ENCODE data around the gene WFDC5. TPM values are rescaled to one million over a fixed set of nuclear protein-coding genes. Genes with fewer than 3 reads are reported as not detected.

The WFDC5 gene
- total and polyA plus RNA-seq, 10 of the 15 experiments (the other 5 are each of a cell fraction or from before 2014, with no cell fraction given) = 0.20 to 0.26 (median 0.21) TPM; not detected in 7

- intact Hi-C loops (cut with micrococcal nuclease; ENCODE audit: unreplicated experiment) (no loop called here), in situ Hi-C loops (cut with MboI) (no loop called here)
- 48% methylated on average over 6 of the region's 6 CpGs for WGBS (ENCODE audit: insufficient coverage, insufficient replicate concordance, low lambda C conversion rate, missing lambda C conversion rate)
- CTCF ChIA-PET = interaction anchor here (1.3 to 2.1 kb wide), 2 partner anchors 57 to 189 kb away, joined by 5 to 6 read pairs; no protein-coding TSS in a partner anchor
- TF ChIP-seq SREBF2 (IDR thresholded peaks at IDR 0.05; ENCODE audit: low read length) (no peak), RBBP5 (conservative IDR thresholded peaks at IDR 0.05) (no peak), E2F4 (IDR thresholded peaks at IDR 0.05; ENCODE audit: low read depth, low read length) (no peak), FOXM1 (IDR thresholded peaks at IDR 0.05; ENCODE audit: low read depth, low read length) (no peak), NFIC (IDR thresholded peaks at IDR 0.05; ENCODE audit: low read depth, low read length) (no peak), YBX1 (IDR thresholded peaks at IDR 0.05) (no peak), CREM (IDR thresholded peaks at IDR 0.05; ENCODE audit: low read depth) (no peak)
- Histone ChIP-seq H4K20me1 (ENCODE audit: control insufficient read depth, insufficient read depth) (no peaks in the 10 kb centered on the region), H3K4me1 (ENCODE audit: control insufficient read depth, insufficient read depth, low read length) (no peaks in the 10 kb centered on the region), H3K9me3 (replicated peaks; ENCODE audit: control insufficient read depth, insufficient read depth, low read length) (no peaks in the 10 kb centered on the region; the same call in 2 of the 3 replicates), H3K79me2 (ENCODE audit: control insufficient read depth, insufficient read depth, low read length) (no peaks in the 10 kb centered on the region), H3K27me3 (replicated peaks in 1 of 2; ENCODE audit: control insufficient read depth in 2 of 2, insufficient read depth in 2 of 2, low read length in 1 of 2) (peaks cover 5 to 11% of the 10 kb centered on the region in 2 experiments), H3K9ac (ENCODE audit: control insufficient read depth, insufficient read depth, low read length) (no peak overlapping the region), H2AFZ (ENCODE audit: control insufficient read depth, low read depth, low read length) (no peak overlapping the region), H3K4me2 (ENCODE audit: control insufficient read depth, insufficient read depth) (no peak overlapping the region), H3K27ac (ENCODE audit: control insufficient read depth, insufficient read depth) (no peak overlapping the region), H3K4me3 (no peak overlapping the region), H3K36me3 (ENCODE audit: control insufficient read depth in 2 of 2, insufficient read depth in 2 of 2, low read length in 1 of 2) (no peaks in the 10 kb centered on the region)
- BruUV-seq (replicated peaks) = no TSS peak
- POLR2A ChIA-PET = no interaction called here
- DNase-seq (ENCODE audit: low read depth, low spot score) = no peak
- no peak for FAIRE-seq
- RAD21 ChIA-PET (ENCODE audit: unreplicated experiment) = no interaction called here
- SMC1A ChIA-PET (ENCODE audit: uncharacterized antibody, unreplicated experiment) = no interaction called here
- ATAC-seq = no peak
Observed at GRCh38 chr20:45101333-45101850, 13.6 kb downstream of the WFDC5 start.
